Measurements from ENCODE around the gene GMPR2.

Gene GMPR2

DNA sequence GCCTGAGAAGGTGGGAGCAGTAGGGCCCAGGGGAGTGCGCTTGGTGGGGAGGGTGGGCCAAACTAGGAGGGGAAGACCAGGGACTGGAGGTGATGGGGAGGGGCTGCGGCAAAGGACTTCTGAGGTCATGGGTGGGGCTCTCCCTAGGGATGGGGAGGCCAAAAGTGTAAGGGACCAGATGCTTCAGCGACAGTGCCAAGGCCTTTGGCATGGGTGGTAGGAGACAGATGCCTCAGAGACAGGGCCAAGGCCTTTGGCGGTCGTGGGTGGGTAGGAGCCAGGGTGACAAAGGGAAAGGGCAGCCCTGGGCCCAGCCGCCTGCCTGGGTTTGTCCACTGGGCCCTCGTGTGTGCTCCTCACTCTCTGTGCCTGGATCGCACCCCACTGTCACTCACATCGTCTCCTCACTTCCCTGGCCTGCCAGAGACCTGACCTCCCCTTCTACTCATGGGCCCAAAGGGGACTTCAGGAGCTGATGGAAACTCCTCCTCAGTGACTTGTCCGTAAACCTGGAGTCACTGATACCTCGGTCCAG is 51.8 kb downstream of the GMPR2 start:
- Histone ChIP-seq H3K9me3 (ENCODE audit: insufficient read depth, low read length, severe bottlenecking) (no peaks in the 10 kb centered on the region), H3K4me3 (ENCODE audit: low read depth in 1 of 2, low read length in 2 of 2) (no peak overlapping the region), H3K36me3 (ENCODE audit: insufficient read depth, low read length) (peaks cover 4% of the 10 kb centered on the region; the same call in 1 of the 2 replicates), H3K79me2 (ENCODE audit: insufficient read depth, low read length) (no peaks in the 10 kb centered on the region), H3K9ac (ENCODE audit: low read depth, low read length) (no peak overlapping the region), H3K4me1 (ENCODE audit: insufficient read depth, low read length) (no peaks in the 10 kb centered on the region), H2AFZ (ENCODE audit: low read depth, low read length) (no peak overlapping the region), H3K27ac (ENCODE audit: low read length) (no peak overlapping the region), H3K27me3 (ENCODE audit: insufficient read depth, low read length, poor library complexity) (no peaks in the 10 kb centered on the region), H4K20me1 (ENCODE audit: insufficient read depth, low read length) (no peaks in the 10 kb centered on the region), H3K4me2 (ENCODE audit: insufficient read depth, low read length) (no peak overlapping the region)
- ATAC-seq (ENCODE audit: insufficient read depth, low read depth), result no peak
- TF ChIP-seq, protein P1, sequence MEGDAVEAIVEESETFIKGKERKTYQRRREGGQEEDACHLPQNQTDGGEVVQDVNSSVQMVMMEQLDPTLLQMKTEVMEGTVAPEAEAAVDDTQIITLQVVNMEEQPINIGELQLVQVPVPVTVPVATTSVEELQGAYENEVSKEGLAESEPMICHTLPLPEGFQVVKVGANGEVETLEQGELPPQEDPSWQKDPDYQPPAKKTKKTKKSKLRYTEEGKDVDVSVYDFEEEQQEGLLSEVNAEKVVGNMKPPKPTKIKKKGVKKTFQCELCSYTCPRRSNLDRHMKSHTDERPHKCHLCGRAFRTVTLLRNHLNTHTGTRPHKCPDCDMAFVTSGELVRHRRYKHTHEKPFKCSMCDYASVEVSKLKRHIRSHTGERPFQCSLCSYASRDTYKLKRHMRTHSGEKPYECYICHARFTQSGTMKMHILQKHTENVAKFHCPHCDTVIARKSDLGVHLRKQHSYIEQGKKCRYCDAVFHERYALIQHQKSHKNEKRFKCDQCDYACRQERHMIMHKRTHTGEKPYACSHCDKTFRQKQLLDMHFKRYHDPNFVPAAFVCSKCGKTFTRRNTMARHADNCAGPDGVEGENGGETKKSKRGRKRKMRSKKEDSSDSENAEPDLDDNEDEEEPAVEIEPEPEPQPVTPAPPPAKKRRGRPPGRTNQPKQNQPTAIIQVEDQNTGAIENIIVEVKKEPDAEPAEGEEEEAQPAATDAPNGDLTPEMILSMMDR (IDR thresholded peaks at IDR 0.05; ENCODE audit: borderline replicate concordance, extremely low read depth, low read length, poor library complexity, severe bottlenecking), result no peak
- no peak for TF ChIP-seq EZH2 (IDR thresholded peaks at IDR 0.05; ENCODE audit: borderline replicate concordance, low read depth, low read length, severe bottlenecking)
- DNase-seq, result no peak

DNA sequence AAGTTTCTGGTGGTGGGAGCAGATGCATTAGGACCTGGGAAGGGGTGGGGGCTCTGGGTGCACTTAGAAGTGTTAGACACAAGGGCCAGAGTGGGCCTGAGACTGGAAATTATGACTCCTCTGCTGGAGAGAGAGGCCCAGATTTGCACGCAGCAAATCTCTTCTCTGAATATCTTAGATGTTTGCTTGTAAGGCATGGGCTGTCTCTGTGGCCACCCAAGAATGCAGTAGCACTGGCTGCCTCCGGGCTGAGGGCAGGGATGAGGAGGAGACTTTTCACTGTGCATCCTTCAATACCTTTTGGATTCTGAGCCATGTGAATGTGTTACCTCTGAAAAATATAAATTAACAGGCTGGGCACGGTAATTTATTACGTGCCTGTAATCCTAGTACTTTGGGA is 52.6 kb downstream of the GMPR2 start:
- Histone ChIP-seq H3K27me3 (ENCODE audit: insufficient read depth, low read length, poor library complexity) (no peaks in the 10 kb centered on the region), H4K20me1 (ENCODE audit: insufficient read depth, low read length) (no peaks in the 10 kb centered on the region), H3K4me3 (ENCODE audit: low read depth in 1 of 2, low read length in 2 of 2) (no peak overlapping the region), H3K36me3 (ENCODE audit: insufficient read depth, low read length) (peaks cover 12% of the 10 kb centered on the region), H3K79me2 (ENCODE audit: insufficient read depth, low read length) (no peaks in the 10 kb centered on the region), H3K27ac (ENCODE audit: low read length) (no peak overlapping the region), H3K4me2 (ENCODE audit: insufficient read depth, low read length) (no peak overlapping the region), H3K9me3 (ENCODE audit: insufficient read depth, low read length, severe bottlenecking) (no peaks in the 10 kb centered on the region), H2AFZ (ENCODE audit: low read depth, low read length) (no peak overlapping the region), H3K4me1 (ENCODE audit: insufficient read depth, low read length) (no peaks in the 10 kb centered on the region), H3K9ac (ENCODE audit: low read depth, low read length) (no peak overlapping the region)
- no peak for TF ChIP-seq EZH2 (IDR thresholded peaks at IDR 0.05; ENCODE audit: borderline replicate concordance, low read depth, low read length, severe bottlenecking)
- TF ChIP-seq, protein P1 (IDR thresholded peaks at IDR 0.05; ENCODE audit: borderline replicate concordance, extremely low read depth, low read length, poor library complexity, severe bottlenecking), result no peak
- ATAC-seq (ENCODE audit: insufficient read depth, low read depth) (no peak), DNase-seq (no peak)

DNA sequence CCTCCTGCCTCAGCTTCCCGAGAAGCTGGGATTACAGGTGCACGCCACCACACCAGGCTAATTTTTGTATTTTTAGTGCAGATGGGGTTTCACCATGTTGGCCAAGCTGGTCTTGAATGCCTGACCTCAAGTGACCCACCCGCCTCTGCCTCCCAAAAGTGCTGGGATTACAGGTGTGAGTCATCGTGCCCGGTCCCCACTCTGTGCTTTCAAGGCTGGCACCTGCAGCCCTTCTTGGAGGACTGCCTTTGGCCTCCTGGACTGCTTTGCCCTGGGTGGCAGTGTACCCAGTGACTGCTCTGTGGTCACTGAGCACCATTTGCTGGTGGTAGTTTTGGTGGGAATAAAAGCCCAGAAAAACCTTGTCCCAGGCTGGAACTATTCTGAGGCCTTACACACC is 54.3 kb downstream of the GMPR2 start:
- Histone ChIP-seq H3K9me3 (ENCODE audit: insufficient read depth, low read length, severe bottlenecking) (no peaks in the 10 kb centered on the region), H3K9ac (ENCODE audit: low read depth, low read length) (no peak overlapping the region), H3K4me2 (ENCODE audit: insufficient read depth, low read length) (no peak overlapping the region), H3K4me1 (ENCODE audit: insufficient read depth, low read length) (no peaks in the 10 kb centered on the region), H2AFZ (ENCODE audit: low read depth, low read length) (no peak overlapping the region), H3K4me3 (ENCODE audit: low read depth in 1 of 2, low read length in 2 of 2) (no peak overlapping the region), H3K79me2 (ENCODE audit: insufficient read depth, low read length) (no peaks in the 10 kb centered on the region), H3K27me3 (ENCODE audit: insufficient read depth, low read length, poor library complexity) (no peaks in the 10 kb centered on the region), H3K36me3 (ENCODE audit: insufficient read depth, low read length) (peaks cover 21% of the 10 kb centered on the region), H4K20me1 (ENCODE audit: insufficient read depth, low read length) (no peaks in the 10 kb centered on the region), H3K27ac (ENCODE audit: low read length) (no peak overlapping the region)
- DNase-seq, result no peak
- no peak for ATAC-seq (ENCODE audit: insufficient read depth, low read depth)
- TF ChIP-seq EZH2 (IDR thresholded peaks at IDR 0.05; ENCODE audit: borderline replicate concordance, low read depth, low read length, severe bottlenecking), result no peak
- TF ChIP-seq, protein P1 (IDR thresholded peaks at IDR 0.05; ENCODE audit: borderline replicate concordance, extremely low read depth, low read length, poor library complexity, severe bottlenecking), result no peak
